K562 (cell line): Measurements from ENCODE around the gene LMBR1L. TPM values are rescaled to one million over a fixed set of nuclear protein-coding genes. Genes with fewer than 3 reads are reported as not detected.

ENCODE experiments used
- CBX3 ChIP-seq, 2 experiments: IDR thresholded peaks; 1 replicate in 1 of 2; 2 replicates in 1 of 2; pipeline ENCODE4 v1.6.1; 2012; ENCODE audit warnings: inconsistent platforms in 2 of 2, low read length in 2 of 2, borderline replicate concordance in 1 of 2, control low read depth in 1 of 2
- FIP1L1 ChIP-seq: fragments of 200-400 bp; formaldehyde crosslinking; IDR thresholded peaks from 2 replicates; pipeline ENCODE4 v1.6.1; 2018; ENCODE audit warnings: mild to moderate bottlenecking, low read depth, low read length; ENCODE audit not compliant: poor library complexity, severe bottlenecking
- FOXJ2 ChIP-seq: fragments of 200-800 bp; sonication (Bioruptor generic); IDR thresholded peaks from 2 replicates; pipeline ENCODE4 v1.6.1; 2016; ENCODE audit warnings: missing genetic modification characterization, missing compliant biosample characterization
- HNRNPLL ChIP-seq: fragments of 200-400 bp; formaldehyde crosslinking; IDR thresholded peaks from 2 replicates; pipeline ENCODE4 v1.6.1; 2017; ENCODE audit warnings: low read length, low read depth, mild to moderate bottlenecking; ENCODE audit not compliant: poor library complexity, severe bottlenecking
- LARP7 ChIP-seq: fragments of 450-650 bp; IDR thresholded peaks from 2 replicates; pipeline ENCODE4 v1.6.1; 2016
- MAFK ChIP-seq: IDR thresholded peaks from 2 replicates; pipeline ENCODE4 v1.6.1; 2011; ENCODE audit warnings: low read length, improper control_type of control experiment
- PURB ChIP-seq: sonication (generic); formaldehyde crosslinking; IDR thresholded peaks from 2 replicates; pipeline ENCODE4 v1.9.0; 2021; ENCODE audit warnings: low read depth, mild to moderate bottlenecking, missing genetic modification reagents
- SMARCE1 ChIP-seq: fragments of 450-650 bp; IDR thresholded peaks from 2 replicates; pipeline ENCODE4 v1.7.1; 2016; ENCODE audit warnings: mild to moderate bottlenecking
- YY1 ChIP-seq, 3 experiments: IDR thresholded peaks; 2 replicates each; pipeline ENCODE4 v1.6.1; 2011; ENCODE audit warnings: low read length in 2 of 3, mild to moderate bottlenecking in 2 of 3, moderate library complexity in 2 of 3, borderline replicate concordance in 1 of 3, control low read depth in 1 of 3, low read depth in 1 of 3; ENCODE audit not compliant: insufficient read depth in 3 of 3, insufficient replicate concordance in 2 of 3, control insufficient read depth in 1 of 3, insufficient read length in 1 of 3; ENCODE audit errors: extremely low read depth in 1 of 3
- ZBED1 ChIP-seq: IDR thresholded peaks from 2 replicates; pipeline ENCODE4 v1.6.1; 2014
- ZNF764 ChIP-seq: fragments of 250-450 bp; sonication (Bioruptor Pico); IDR thresholded peaks from 2 replicates; pipeline ENCODE4 v1.4.0; 2020; ENCODE audit warnings: low read depth, mild to moderate bottlenecking, moderate library complexity
- polyA plus RNA-seq, 8 experiments: library from polyadenylated mRNA; depleted of rRNA in 4 of 8; stranded (reverse) in 5 of 8; unstranded in 3 of 8; fragments of >200 nt; fragmentation: Nextera tagmentation in 2 of 8; fragmentation: Illumina TruSeq in 1 of 8; extraction: Ambion mirVana in 2 of 8; extraction: Trizol in 1 of 8; gene quantifications; 2 replicates each; pipeline versions ENCODE4 v1.2.1 to v1.2.3, GENCODE V29; 2011 to 2014; ENCODE audit warnings: inconsistent platforms in 1 of 8, missing spikeins in 1 of 8
- total RNA-seq, 7 experiments: library from RNA; depleted of rRNA in 6 of 7; stranded (reverse); fragments of >200 nt in 6 of 7; fragmentation: Illumina TruSeq in 2 of 7; extraction: Trizol in 2 of 7; gene quantifications; 2 replicates each; pipeline versions ENCODE4 v1.2.1 to v1.2.3, GENCODE V29; 2011 to 2021; ENCODE audit warnings: low replicate concordance in 1 of 7
- TF ChIP-seq, protein P1 (sequence below): fragments of 250-450 bp; sonication (Bioruptor Pico); IDR thresholded peaks from 2 replicates; pipeline ENCODE4 v1.8.0; 2021; ENCODE audit warnings: moderate library complexity, mild to moderate bottlenecking, inconsistent platforms
- TF ChIP-seq, protein P2 (sequence below), 2 experiments: fragments of 450-650 bp; IDR thresholded peaks; 2 replicates each; pipeline ENCODE4 v1.6.1; 2016; ENCODE audit warnings: mild to moderate bottlenecking in 2 of 2, borderline replicate concordance in 1 of 2, low read depth in 1 of 2, moderate library complexity in 1 of 2
- TF ChIP-seq, protein P3 (sequence below): fragments of 450-650 bp; formaldehyde crosslinking; IDR thresholded peaks from 2 replicates; pipeline ENCODE4 v1.4.0; 2020; ENCODE audit warnings: mild to moderate bottlenecking, mixed read lengths

Gene LMBR1L
- total and polyA plus RNA-seq, 9 of the 15 experiments (the other 6 are each of a cell fraction or from before 2014, with no cell fraction given), result 2.5 to 57.0 (median 31.1) TPM

DNA sequence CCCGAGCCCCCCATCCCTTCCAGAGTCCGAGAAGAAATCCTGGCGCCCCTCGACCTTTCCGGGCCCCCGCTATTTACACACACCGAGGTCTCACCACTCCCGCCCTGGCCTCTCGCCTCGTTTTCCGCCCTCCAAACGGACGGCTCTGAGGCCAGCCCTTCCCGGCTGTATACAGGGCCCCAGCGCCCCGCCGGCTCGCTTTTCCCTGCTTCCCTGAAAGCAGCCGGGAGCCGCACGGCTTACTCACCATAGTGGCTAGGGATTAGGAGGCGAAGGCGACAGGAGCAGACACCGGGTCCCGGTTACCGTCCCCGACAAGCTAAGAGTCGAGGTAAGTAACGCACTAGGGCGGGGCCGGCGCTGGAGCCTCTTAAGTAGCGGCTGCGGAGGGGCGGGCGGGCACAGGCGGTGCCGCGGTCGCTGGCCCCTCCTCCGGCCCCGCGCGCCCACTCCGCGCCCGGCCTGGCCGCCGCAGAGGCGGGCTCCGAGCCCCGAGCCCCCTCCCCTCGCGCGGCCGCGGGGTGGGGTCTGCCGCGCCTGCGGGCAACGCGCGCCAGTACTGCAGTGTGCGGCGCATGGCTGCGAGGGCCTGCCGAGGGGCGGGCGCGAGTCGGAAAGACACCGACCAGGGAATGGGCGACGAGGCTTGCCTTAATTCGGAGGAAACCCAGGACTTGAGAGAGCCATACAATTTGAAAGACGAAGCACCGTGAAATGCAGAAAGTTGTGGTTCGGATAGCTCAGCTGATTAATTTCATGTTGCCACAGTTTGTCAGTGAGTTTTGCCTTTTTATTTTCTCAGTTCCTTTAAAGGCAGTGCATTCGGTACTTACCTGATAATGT lies 20.6 kb upstream of the LMBR1L start, which contains the start of gene TUBA1B (continued):
- TF ChIP-seq, protein P1, sequence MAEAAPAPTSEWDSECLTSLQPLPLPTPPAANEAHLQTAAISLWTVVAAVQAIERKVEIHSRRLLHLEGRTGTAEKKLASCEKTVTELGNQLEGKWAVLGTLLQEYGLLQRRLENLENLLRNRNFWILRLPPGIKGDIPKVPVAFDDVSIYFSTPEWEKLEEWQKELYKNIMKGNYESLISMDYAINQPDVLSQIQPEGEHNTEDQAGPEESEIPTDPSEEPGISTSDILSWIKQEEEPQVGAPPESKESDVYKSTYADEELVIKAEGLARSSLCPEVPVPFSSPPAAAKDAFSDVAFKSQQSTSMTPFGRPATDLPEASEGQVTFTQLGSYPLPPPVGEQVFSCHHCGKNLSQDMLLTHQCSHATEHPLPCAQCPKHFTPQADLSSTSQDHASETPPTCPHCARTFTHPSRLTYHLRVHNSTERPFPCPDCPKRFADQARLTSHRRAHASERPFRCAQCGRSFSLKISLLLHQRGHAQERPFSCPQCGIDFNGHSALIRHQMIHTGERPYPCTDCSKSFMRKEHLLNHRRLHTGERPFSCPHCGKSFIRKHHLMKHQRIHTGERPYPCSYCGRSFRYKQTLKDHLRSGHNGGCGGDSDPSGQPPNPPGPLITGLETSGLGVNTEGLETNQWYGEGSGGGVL, result no peak
- TF ChIP-seq LARP7 (0 out of 2 replicates have a peak, but pooled peaks have one; percentile 44), PURB (CRISPR knock-in tag) (no peak), ZNF764 (no peak), YY1 (IDR thresholded peaks at IDR 0.05; ENCODE audit: borderline replicate concordance in 1 of 3, control insufficient read depth in 1 of 3, extremely low read depth in 1 of 3, insufficient read depth in 3 of 3, insufficient read length in 1 of 3, insufficient replicate concordance in 2 of 3, low read depth in 1 of 3, low read length in 2 of 3) (peak; percentile 25 to 92 (median 87)), SMARCE1 (no peak), ZBED1 (no peak; the same call in 1 of the 2 replicates), CBX3 (IDR thresholded peaks at IDR 0.05; ENCODE audit: borderline replicate concordance in 1 of 2, low read length in 2 of 2) (0 out of 3 replicates have a peak, but pooled peaks of 1 of the 2 experiments have one; percentile 30), MAFK (no peak), FOXJ2 (tag) (no peak), HNRNPLL (peak; percentile 78), FIP1L1 (peak; percentile 93)
- TF ChIP-seq, protein P2, sequence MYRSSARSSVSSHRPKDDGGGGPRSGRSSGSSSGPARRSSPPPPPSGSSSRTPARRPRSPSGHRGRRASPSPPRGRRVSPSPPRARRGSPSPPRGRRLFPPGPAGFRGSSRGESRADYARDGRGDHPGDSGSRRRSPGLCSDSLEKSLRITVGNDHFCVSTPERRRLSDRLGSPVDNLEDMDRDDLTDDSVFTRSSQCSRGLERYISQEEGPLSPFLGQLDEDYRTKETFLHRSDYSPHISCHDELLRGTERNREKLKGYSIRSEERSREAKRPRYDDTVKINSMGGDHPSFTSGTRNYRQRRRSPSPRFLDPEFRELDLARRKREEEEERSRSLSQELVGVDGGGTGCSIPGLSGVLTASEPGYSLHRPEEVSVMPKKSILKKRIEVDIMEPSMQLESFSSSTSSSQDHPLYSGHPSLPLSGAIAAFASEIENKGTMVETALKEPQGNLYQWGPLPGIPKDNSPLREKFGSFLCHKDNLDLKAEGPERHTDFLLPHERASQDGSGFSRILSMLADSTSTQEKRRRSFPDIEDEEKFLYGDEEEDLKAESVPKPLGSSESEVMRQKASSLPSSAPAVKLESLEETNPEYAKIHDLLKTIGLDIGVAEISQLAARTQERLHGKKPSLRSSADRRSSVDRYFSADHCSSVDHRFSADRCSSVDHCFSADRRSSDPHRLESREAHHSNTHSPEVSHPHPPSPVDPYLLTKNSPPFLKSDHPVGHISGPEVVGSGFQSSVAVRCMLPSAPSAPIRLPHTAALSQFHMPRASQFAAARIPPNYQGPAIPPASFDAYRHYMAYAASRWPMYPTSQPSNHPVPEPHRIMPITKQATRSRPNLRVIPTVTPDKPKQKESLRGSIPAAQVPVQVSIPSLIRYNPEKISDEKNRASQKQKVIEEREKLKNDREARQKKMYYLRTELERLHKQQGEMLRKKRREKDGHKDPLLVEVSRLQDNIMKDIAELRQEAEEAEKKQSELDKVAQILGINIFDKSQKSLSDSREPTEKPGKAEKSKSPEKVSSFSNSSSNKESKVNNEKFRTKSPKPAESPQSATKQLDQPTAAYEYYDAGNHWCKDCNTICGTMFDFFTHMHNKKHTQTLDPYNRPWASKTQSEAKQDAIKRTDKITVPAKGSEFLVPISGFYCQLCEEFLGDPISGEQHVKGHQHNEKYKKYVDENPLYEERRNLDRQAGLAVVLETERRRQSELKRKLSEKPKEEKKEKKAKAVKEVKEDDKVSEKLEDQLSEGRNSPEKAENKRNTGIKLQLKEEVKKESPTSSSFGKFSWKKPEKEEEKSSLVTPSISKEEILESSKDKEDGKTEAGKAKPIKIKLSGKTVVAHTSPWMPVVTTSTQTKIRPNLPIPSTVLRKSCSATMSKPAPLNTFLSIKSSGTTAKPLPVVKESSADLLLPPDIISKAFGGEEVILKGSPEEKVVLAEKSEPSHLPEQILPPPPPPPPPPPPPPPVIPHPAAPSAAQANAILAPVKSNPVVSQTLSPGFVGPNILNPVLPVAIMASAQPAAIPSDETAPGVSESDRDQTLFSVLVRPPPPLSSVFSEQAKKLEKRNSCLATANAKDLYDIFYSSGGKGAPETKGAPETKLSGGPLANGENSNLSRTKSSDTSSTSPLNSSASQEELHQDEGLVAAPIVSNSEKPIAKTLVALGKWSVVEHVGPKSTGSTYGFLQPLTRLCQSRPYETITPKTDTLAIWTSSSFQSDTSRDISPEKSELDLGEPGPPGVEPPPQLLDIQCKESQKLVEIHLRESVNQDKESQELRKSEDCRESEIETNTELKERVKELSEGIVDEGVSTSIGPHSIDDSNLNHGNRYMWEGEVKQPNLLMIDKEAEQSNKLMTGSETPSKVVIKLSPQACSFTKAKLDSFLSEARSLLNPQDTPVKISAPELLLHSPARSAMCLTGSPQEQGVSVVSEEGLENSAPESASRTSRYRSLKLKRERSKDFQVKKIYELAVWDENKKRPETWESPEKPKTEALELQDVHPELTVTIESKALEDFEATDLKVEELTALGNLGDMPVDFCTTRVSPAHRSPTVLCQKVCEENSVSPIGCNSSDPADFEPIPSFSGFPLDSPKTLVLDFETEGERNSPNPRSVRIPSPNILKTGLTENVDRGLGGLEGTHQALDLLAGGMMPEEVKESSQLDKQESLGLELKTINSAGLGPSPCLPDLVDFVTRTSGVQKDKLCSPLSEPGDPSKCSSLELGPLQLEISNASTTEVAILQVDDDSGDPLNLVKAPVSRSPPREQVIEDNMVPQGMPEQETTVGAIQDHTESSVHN (IDR thresholded peaks at IDR 0.05; ENCODE audit: borderline replicate concordance in 1 of 2, low read depth in 1 of 2), result no peak
- TF ChIP-seq, protein P3, sequence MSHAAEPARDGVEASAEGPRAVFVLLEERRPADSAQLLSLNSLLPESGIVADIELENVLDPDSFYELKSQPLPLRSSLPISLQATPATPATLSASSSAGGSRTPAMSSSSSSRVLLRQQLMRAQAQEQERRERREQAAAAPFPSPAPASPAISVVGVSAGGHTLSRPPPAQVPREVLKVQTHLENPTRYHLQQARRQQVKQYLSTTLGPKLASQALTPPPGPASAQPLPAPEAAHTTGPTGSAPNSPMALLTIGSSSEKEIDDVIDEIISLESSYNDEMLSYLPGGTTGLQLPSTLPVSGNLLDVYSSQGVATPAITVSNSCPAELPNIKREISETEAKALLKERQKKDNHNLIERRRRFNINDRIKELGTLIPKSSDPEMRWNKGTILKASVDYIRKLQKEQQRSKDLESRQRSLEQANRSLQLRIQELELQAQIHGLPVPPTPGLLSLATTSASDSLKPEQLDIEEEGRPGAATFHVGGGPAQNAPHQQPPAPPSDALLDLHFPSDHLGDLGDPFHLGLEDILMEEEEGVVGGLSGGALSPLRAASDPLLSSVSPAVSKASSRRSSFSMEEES (CRISPR knock-in tag), result no peak
